ENCODE results near the gene IMMP2L.
A peak's percentile ranks its signal among the peaks of the same experiment; 100 is the strongest.

IMMP2L gene

GRCh38 chr7:110841840-110842545 is 720.3 kb downstream of the IMMP2L start:
- no peak overlapping the region for H3K4me3 ChIP-seq (ENCODE audit: low read depth, low read length)
- DNase-seq (ENCODE audit: low read depth), result no peak
- no peak for TF ChIP-seq CTCF (IDR thresholded peaks at IDR 0.05; ENCODE audit: insufficient read depth, low read depth, low read length, missing control alignments)

- TF ChIP-seq CTCF (IDR thresholded peaks at IDR 0.05; ENCODE audit: insufficient read depth, low read depth, low read length, missing control alignments), result no peak
- DNase-seq (ENCODE audit: low read depth), result no peak
These were observed 722.4 kb downstream of the IMMP2L start for GRCh38 chr7:110839866-110840265.

GRCh38 chr7:110835849-110836248 is 726.4 kb downstream of the IMMP2L start:
- no peak overlapping the region for H3K4me3 ChIP-seq (ENCODE audit: low read depth, low read length)
- DNase-seq (ENCODE audit: low read depth), result no peak
- TF ChIP-seq CTCF (IDR thresholded peaks at IDR 0.05; ENCODE audit: insufficient read depth, low read depth, low read length, missing control alignments), result no peak

More at GRCh38 chr7:110839866-110840265, 722.4 kb downstream of the IMMP2L start:
- H3K4me3 ChIP-seq (ENCODE audit: low read depth, low read length), result no peak overlapping the region

GRCh38 chr7:110835218-110835617 is 727.1 kb downstream of the IMMP2L start:
- DNase-seq (ENCODE audit: low read depth), result no peak
- TF ChIP-seq CTCF (IDR thresholded peaks at IDR 0.05; ENCODE audit: insufficient read depth, low read depth, low read length, missing control alignments), result no peak
- H3K4me3 ChIP-seq (ENCODE audit: low read depth, low read length), result no peak overlapping the region

- H3K4me3 ChIP-seq (ENCODE audit: low read depth, low read length), result no peak overlapping the region
- no peak for TF ChIP-seq CTCF (IDR thresholded peaks at IDR 0.05; ENCODE audit: insufficient read depth, low read depth, low read length, missing control alignments)
- peak; percentile 6 for DNase-seq (ENCODE audit: low read depth)
These were observed 730.9 kb downstream of the IMMP2L start for GRCh38 chr7:110831419-110831818.

GRCh38 chr7:110830778-110831177 is 731.5 kb downstream of the IMMP2L start:
- no peak overlapping the region for H3K4me3 ChIP-seq (ENCODE audit: low read depth, low read length)
- TF ChIP-seq CTCF (IDR thresholded peaks at IDR 0.05; ENCODE audit: insufficient read depth, low read depth, low read length, missing control alignments), result no peak
- DNase-seq (ENCODE audit: low read depth), result no peak

GRCh38 chr7:110827936-110828335 is 734.4 kb downstream of the IMMP2L start:
- DNase-seq (ENCODE audit: low read depth), result no peak
- H3K4me3 ChIP-seq (ENCODE audit: low read depth, low read length), result no peak overlapping the region
- TF ChIP-seq CTCF (IDR thresholded peaks at IDR 0.05; ENCODE audit: insufficient read depth, low read depth, low read length, missing control alignments), result no peak
